ENCODE measurements around the gene CMBL. TPM values are rescaled to one million over a fixed set of nuclear protein-coding genes. Genes with fewer than 3 reads are reported as not detected.
A peak's percentile ranks its signal among the peaks of the same experiment; 100 is the strongest.

CMBL gene
- total RNA-seq, 1 donor, result 8.2 TPM

- no peak for DNase-seq (ENCODE audit: low read depth)
- TF ChIP-seq CTCF (IDR thresholded peaks at IDR 0.05; ENCODE audit: insufficient read depth, low read depth, low read length), result no peak
- no peak overlapping the region for H3K4me3 ChIP-seq (ENCODE audit: low read depth, low read length)
Measured at GRCh38 chr5:10291692-10292339, 15.9 kb downstream of the CMBL start.

GRCh38 chr5:10290438-10290837, 17.3 kb downstream of the CMBL start:
- H3K4me3 ChIP-seq (ENCODE audit: low read depth, low read length), result no peak overlapping the region
- no peak for TF ChIP-seq CTCF (IDR thresholded peaks at IDR 0.05; ENCODE audit: insufficient read depth, low read depth, low read length)
- DNase-seq (ENCODE audit: low read depth), result no peak

DNA sequence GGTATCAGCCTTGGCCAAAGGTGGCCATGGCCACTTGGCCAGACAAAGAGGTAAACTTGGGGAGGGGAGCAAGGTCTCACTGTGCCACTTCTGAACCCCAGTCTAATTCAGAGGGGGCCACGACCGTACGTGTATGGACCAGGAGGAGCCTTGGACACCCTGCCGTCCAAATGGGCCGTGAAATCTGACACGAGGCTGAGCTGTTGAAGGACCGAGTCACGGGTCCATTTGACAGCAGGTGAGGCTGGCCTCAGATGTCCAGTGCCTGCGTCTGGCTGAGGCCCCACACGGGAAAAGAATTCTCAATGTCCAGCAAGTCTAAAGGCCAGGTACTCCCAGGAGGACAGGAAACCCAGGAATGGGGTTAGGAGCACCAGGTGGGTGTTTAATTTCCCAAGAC, 17.7 kb downstream of the CMBL start:
- DNase-seq (ENCODE audit: low read depth), result no peak
- H3K4me3 ChIP-seq (ENCODE audit: low read depth, low read length), result no peak overlapping the region
- TF ChIP-seq CTCF (IDR thresholded peaks at IDR 0.05; ENCODE audit: insufficient read depth, low read depth, low read length), result no peak

GRCh38 chr5:10289353-10289752, 18.3 kb downstream of the CMBL start:
- peak; percentile 26 for DNase-seq (ENCODE audit: low read depth)
- no peak for TF ChIP-seq CTCF (IDR thresholded peaks at IDR 0.05; ENCODE audit: insufficient read depth, low read depth, low read length)
- no peak overlapping the region for H3K4me3 ChIP-seq (ENCODE audit: low read depth, low read length)

- DNase-seq (ENCODE audit: low read depth), result no peak
- no peak for TF ChIP-seq CTCF (IDR thresholded peaks at IDR 0.05; ENCODE audit: insufficient read depth, low read depth, low read length)
- H3K4me3 ChIP-seq (ENCODE audit: low read depth, low read length), result no peak overlapping the region
Measured at GRCh38 chr5:10288592-10289219, 19.0 kb downstream of the CMBL start.

GRCh38 chr5:10286862-10287227, 20.9 kb downstream of the CMBL start:
- DNase-seq (ENCODE audit: low read depth), result no peak
- no peak for TF ChIP-seq CTCF (IDR thresholded peaks at IDR 0.05; ENCODE audit: insufficient read depth, low read depth, low read length)
- no peak overlapping the region for H3K4me3 ChIP-seq (ENCODE audit: low read depth, low read length)
